GM12878 (cell line): ENCODE data around the gene C16orf74. TPM values are rescaled to one million over a fixed set of nuclear protein-coding genes. Genes with fewer than 3 reads are reported as not detected.

Experiments
- ATAC-seq: fragments of 200-7000 bp; cut with Tn5 transposase; 3 replicates; pipeline ENCODE4 v1.9.1; 2020; ENCODE audit warnings: mild to moderate bottlenecking, moderate library complexity
- BruUV-seq: library from RNA; stranded (reverse); fragments of 400-500 nt; replicated peaks from 2 replicates; lab custom pipeline; 2021; lab: Mats Ljungman, UMichigan
- CTCF ChIA-PET: fragments of 300-600 bp; sonication (Branson Sonifier 250); formaldehyde crosslinking; extraction: SDS; loops from one replicate; lab custom pipeline; 2021; ENCODE audit warnings: inconsistent platforms; lab: Yijun Ruan, JAX
- POLR2A ChIA-PET: fragments of 350-600 bp; formaldehyde crosslinking; extraction: SDS; loops from one replicate; lab custom pipeline; 2021; ENCODE audit warnings: inconsistent platforms; lab: Charles Lee
- RAD21 ChIA-PET: fragments of 300-600 bp; sonication (Branson Sonifier 250); formaldehyde crosslinking; loops from one replicate; lab custom pipeline; 2023; ENCODE audit warnings: antibody characterized with exemption; ENCODE audit not compliant: unreplicated experiment; lab: Charles Lee
- SMC1A ChIA-PET: fragments of 300-600 bp; sonication (Branson Sonifier 250); formaldehyde crosslinking; loops from one replicate; lab custom pipeline; 2023; ENCODE audit not compliant: unreplicated experiment, uncharacterized antibody; lab: Charles Lee
- DNase-seq: peaks from one replicate; pipeline ENCODE4 v3.0.0-alpha.2; 2011; ENCODE audit warnings: low read depth, low spot score
- FAIRE-seq: peaks from 3 replicates; lab custom pipeline; 2011; peaks lifted over from hg19 to GRCh38; lab: Jason Lieb, UNC
- H2AFZ ChIP-seq: 2 replicates; pipeline ENCODE4 v1.6.0; 2011; ENCODE audit warnings: low read depth, low read length, control low read depth; ENCODE audit not compliant: control insufficient read depth
- H3K27ac ChIP-seq: 2 replicates; pipeline ENCODE4 v1.5.1; 2011; ENCODE audit warnings: control low read depth; ENCODE audit not compliant: control insufficient read depth, insufficient read depth
- H3K27me3 ChIP-seq, 2 experiments: replicated peaks in 1 of 2; 2 replicates each; pipeline versions ENCODE4 v1.6.0 to v1.6.1; 2011; ENCODE audit warnings: low read length in 1 of 2; ENCODE audit not compliant: control insufficient read depth in 2 of 2, insufficient read depth in 2 of 2
- H3K36me3 ChIP-seq, 2 experiments: 2 replicates each; pipeline ENCODE4 v1.5.1; 2011; ENCODE audit warnings: low read length in 1 of 2; ENCODE audit not compliant: control insufficient read depth in 2 of 2, insufficient read depth in 2 of 2
- H3K4me1 ChIP-seq: 2 replicates; pipeline ENCODE4 v1.6.1; 2011; ENCODE audit warnings: mild to moderate bottlenecking, low read length, moderate library complexity, mixed read lengths; ENCODE audit not compliant: control insufficient read depth, insufficient read depth
- H3K4me2 ChIP-seq: 2 replicates; pipeline ENCODE4 v1.6.0; 2011; ENCODE audit warnings: control low read depth; ENCODE audit not compliant: control insufficient read depth, insufficient read depth
- H3K4me3 ChIP-seq: fragments of 200-600 bp; sonication (generic); 2 replicates; pipeline ENCODE4 v1.5.1; 2016
- H3K79me2 ChIP-seq: 2 replicates; pipeline ENCODE4 v1.6.0; 2011; ENCODE audit warnings: low read length; ENCODE audit not compliant: control insufficient read depth, insufficient read depth
- H3K9ac ChIP-seq: 2 replicates; pipeline ENCODE4 v1.8.0; 2011; ENCODE audit warnings: low read length, control low read depth, mixed read lengths; ENCODE audit not compliant: control insufficient read depth, insufficient read depth
- H3K9me3 ChIP-seq: replicated peaks from 3 replicates; pipeline ENCODE4 v1.5.1; 2011; ENCODE audit warnings: mild to moderate bottlenecking, low read length; ENCODE audit not compliant: control insufficient read depth, insufficient read depth
- H4K20me1 ChIP-seq: 2 replicates; pipeline ENCODE4 v1.6.0; 2011; ENCODE audit not compliant: control insufficient read depth, insufficient read depth
- BACH1 ChIP-seq: fragments of 450-650 bp; IDR thresholded peaks from 2 replicates; pipeline ENCODE4 v1.6.1; 2017; ENCODE audit warnings: mild to moderate bottlenecking, borderline replicate concordance
- EGR1 ChIP-seq, 2 experiments: IDR thresholded peaks; 1 replicate in 1 of 2; 2 replicates in 1 of 2; pipeline ENCODE4 v1.6.1; 2011 to 2012; ENCODE audit warnings: low read depth in 2 of 2, low read length in 2 of 2, borderline replicate concordance in 1 of 2, mild to moderate bottlenecking in 1 of 2, moderate library complexity in 1 of 2
- EP300 ChIP-seq, 2 experiments: fragments of 150-350 bp in 1 of 2; IDR thresholded peaks; 2 replicates each; pipeline ENCODE4 v1.6.1; 2011 to 2012; ENCODE audit warnings: low read depth in 2 of 2, low read length in 2 of 2, borderline replicate concordance in 1 of 2, improper control_type of control experiment in 1 of 2, inconsistent platforms in 1 of 2; ENCODE audit not compliant: control insufficient read depth in 1 of 2
- FOXM1 ChIP-seq: IDR thresholded peaks from 2 replicates; pipeline ENCODE4 v1.6.1; 2012; ENCODE audit warnings: low read depth, mild to moderate bottlenecking, inconsistent platforms, low read length, moderate library complexity
- GABPA ChIP-seq: IDR thresholded peaks from 2 replicates; pipeline ENCODE4 v1.6.1; 2014; ENCODE audit warnings: antibody characterized with exemption, low read depth, mild to moderate bottlenecking, inconsistent platforms
- IKZF2 ChIP-seq, 2 experiments: fragments of 450-650 bp; IDR thresholded peaks; 2 replicates each; pipeline ENCODE4 v1.6.1; 2017; ENCODE audit warnings: mild to moderate bottlenecking in 2 of 2, moderate library complexity in 2 of 2
- IRF4 ChIP-seq: IDR thresholded peaks from 2 replicates; pipeline ENCODE4 v1.6.1; 2011; ENCODE audit warnings: low read depth, low read length
- MTA2 ChIP-seq: fragments of 450-650 bp; IDR thresholded peaks from 2 replicates; pipeline ENCODE4 v1.6.1; 2016; ENCODE audit warnings: low read depth, mild to moderate bottlenecking, moderate library complexity
- PBX3 ChIP-seq: IDR thresholded peaks from 2 replicates; pipeline ENCODE4 v1.6.1; 2011; ENCODE audit warnings: mild to moderate bottlenecking, low read depth, low read length, moderate library complexity; ENCODE audit not compliant: insufficient replicate concordance
- RUNX3 ChIP-seq: IDR thresholded peaks from 2 replicates; pipeline ENCODE4 v1.6.1; 2012; ENCODE audit warnings: low read length, inconsistent platforms
- SMAD5 ChIP-seq: IDR thresholded peaks from 2 replicates; pipeline ENCODE4 v1.6.1; 2016; ENCODE audit warnings: antibody characterized with exemption, low read depth
- TCF12 ChIP-seq: IDR thresholded peaks from 2 replicates; pipeline ENCODE4 v1.6.1; 2011; ENCODE audit warnings: low read depth, mild to moderate bottlenecking, low read length
- TCF3 ChIP-seq: IDR thresholded peaks from 2 replicates; pipeline ENCODE4 v1.6.1; 2012; ENCODE audit warnings: low read depth, mild to moderate bottlenecking, low read length, borderline replicate concordance; ENCODE audit not compliant: insufficient read depth
- USF2 ChIP-seq: IDR thresholded peaks from 2 replicates; pipeline ENCODE4 v1.6.1; 2011; ENCODE audit warnings: low read depth, low read length, improper control_type of control experiment, borderline replicate concordance
- ZZZ3 ChIP-seq: IDR thresholded peaks from 2 replicates; pipeline ENCODE4 v1.6.1; 2011; ENCODE audit warnings: low read depth; ENCODE audit not compliant: control insufficient read depth, insufficient read length
- WGBS: methylation state at CpG from one replicate; pipeline ENCODE4 v1.1.6; 2016; ENCODE audit warnings: low lambda C conversion rate; ENCODE audit not compliant: insufficient replicate concordance, insufficient coverage; ENCODE audit errors: missing lambda C conversion rate; 5-methylcytosine and 5-hydroxymethylcytosine counted together
- in situ Hi-C: fragments of 300-500 bp; cut with MboI; formaldehyde crosslinking; loops from 9 replicates; pipeline ENCODE4 v1.14.3; 2018; ENCODE audit warnings: mixed read lengths
- intact Hi-C: fragments of 100-400 bp; cut with micrococcal nuclease; formaldehyde crosslinking; loops from one replicate; pipeline ENCODE4 v1.14.2; 2022; ENCODE audit not compliant: unreplicated experiment
- polyA plus RNA-seq, 11 experiments: library from polyadenylated mRNA; depleted of rRNA in 4 of 11; unstranded in 6 of 11; stranded (reverse) in 5 of 11; fragments of >200 nt; fragmentation: Nextera tagmentation in 4 of 11; fragmentation: Illumina TruSeq in 1 of 11; extraction: Ambion mirVana in 4 of 11; extraction: Trizol in 1 of 11; gene quantifications; 1 replicate in 1 of 11; 2 replicates in 10 of 11; pipeline versions ENCODE4 v1.2.1 to v1.2.3, GENCODE V29; 2011 to 2016; ENCODE audit warnings: inconsistent platforms in 2 of 11, missing spikeins in 2 of 11, low read depth in 1 of 11
- total RNA-seq, 4 experiments: library from RNA; depleted of rRNA in 3 of 4; stranded (reverse); fragments of >200 nt in 3 of 4; fragmentation: Illumina TruSeq in 1 of 4; extraction: Trizol in 1 of 4; gene quantifications; 2 replicates each; pipeline versions ENCODE4 v1.2.1 to v1.2.3, GENCODE V29; 2013 to 2021
- TF ChIP-seq, protein P1 (sequence below): fragments of 150-350 bp; IDR thresholded peaks from 2 replicates; pipeline ENCODE4 v1.6.1; 2014; ENCODE audit warnings: mild to moderate bottlenecking, low read depth, low read length
- TF ChIP-seq, protein P2 (sequence below): IDR thresholded peaks from 2 replicates; pipeline ENCODE4 v1.6.1; 2012; ENCODE audit warnings: low read length, inconsistent platforms

The C16orf74 gene
- total and polyA plus RNA-seq, 10 of the 15 experiments (the other 5 are each of a cell fraction or from before 2014, with no cell fraction given): 0.23 to 20.1 (median 6.8) TPM

DNA sequence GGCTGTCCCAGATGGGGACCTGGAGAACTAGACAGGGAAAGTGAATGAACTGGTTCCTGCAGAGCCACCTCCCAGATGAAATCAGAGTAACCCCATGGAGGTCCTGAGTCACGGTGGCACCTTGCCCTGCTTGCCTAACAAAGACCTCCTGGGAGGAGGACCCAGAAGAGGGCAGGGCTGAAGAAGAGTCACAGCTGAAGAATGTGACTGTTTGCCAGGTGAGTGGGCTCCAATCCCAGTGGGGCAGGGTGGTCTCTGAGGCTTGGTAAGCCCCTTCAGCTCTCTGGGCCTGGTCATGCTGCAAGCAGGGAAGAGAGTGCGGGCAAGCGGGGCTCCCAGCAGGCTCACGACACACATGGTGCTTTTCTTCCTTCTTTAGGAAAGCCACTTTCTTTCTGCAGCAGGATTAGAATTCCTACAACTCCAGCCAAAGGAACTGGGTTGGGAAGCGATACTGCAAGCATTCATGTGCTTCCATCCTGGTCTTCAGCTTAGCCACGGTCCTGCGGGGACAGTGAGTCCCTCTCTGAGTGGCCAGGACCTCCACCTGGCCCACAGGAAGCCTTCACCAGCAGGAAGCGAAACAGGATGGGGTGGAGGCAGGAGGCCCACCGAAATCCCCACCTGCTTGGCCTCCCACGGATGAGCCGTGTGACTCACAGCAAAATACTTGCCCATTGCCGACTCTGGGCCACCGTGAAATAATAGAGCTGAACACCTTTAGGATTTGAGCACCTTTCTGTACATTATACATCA, 4.3 kb downstream of the C16orf74 start:
- H3K27me3 ChIP-seq: no peaks in the 10 kb centered on the region; a peak in 1 of 4 replicates
- no peak overlapping the region for H3K27ac ChIP-seq
- peak; percentile 78 for FAIRE-seq
- POLR2A ChIA-PET: interaction anchor here (0.9 kb wide), 1 partner anchor 9 kb away, joined by 3 read pairs; no protein-coding TSS in a partner anchor
- H3K9ac ChIP-seq: no peak overlapping the region
- H3K9me3 ChIP-seq: no peaks in the 10 kb centered on the region
- peak; percentile 74 for ATAC-seq
- CTCF ChIA-PET: interaction anchor here (1.0 to 1.5 kb wide), 5 partner anchors 10 to 326 kb away, joined by 3 to 5 read pairs (median 3); no protein-coding TSS in a partner anchor
- no peak overlapping the region for H3K4me3 ChIP-seq
- intact Hi-C loops (no loop called here), in situ Hi-C loops (no loop called here)
- RAD21 ChIA-PET: interaction anchor here (0.9 to 1.0 kb wide), 2 partner anchors 10 to 25 kb away, joined by 4 to 6 read pairs; no protein-coding TSS in a partner anchor
- H3K79me2 ChIP-seq: no peaks in the 10 kb centered on the region
- DNase-seq: no peak
- no peaks in the 10 kb centered on the region for H3K36me3 ChIP-seq
- BruUV-seq: no TSS peak
- WGBS: 24% methylated on average over 13 of the region's 13 CpGs
- H3K4me2 ChIP-seq: peak overlapping the region; percentile 17
- SMC1A ChIA-PET: interaction anchor here (1.0 to 1.9 kb wide), 3 partner anchors 9 to 63 kb away, joined by 3 to 8 read pairs (median 3); no protein-coding TSS in a partner anchor
- H2AFZ ChIP-seq: no peak overlapping the region
- H3K4me1 ChIP-seq: peaks cover 28% of the 10 kb centered on the region
- peaks cover under 1% of the 10 kb centered on the region; the same call in 1 of the 2 replicates for H4K20me1 ChIP-seq
- TF ChIP-seq TCF3: peak; percentile 92
- TF ChIP-seq RUNX3: peak; percentile 74
- peak in 1 of 2 experiments; percentile 50; a peak in 1 of 3 replicates for TF ChIP-seq EGR1 (IDR thresholded peaks at IDR 0.05; ENCODE audit: borderline replicate concordance in 1 of 2, low read depth in 2 of 2, low read length in 2 of 2)
- no peak for TF ChIP-seq EP300 (IDR thresholded peaks at IDR 0.05; ENCODE audit: borderline replicate concordance in 1 of 2, control insufficient read depth in 1 of 2, low read depth in 2 of 2, low read length in 2 of 2)
- no peak for TF ChIP-seq GABPA
- TF ChIP-seq MTA2: no peak
- peak; percentile 53 to 63; a peak in 3 of 4 replicates for TF ChIP-seq IKZF2 (IDR thresholded peaks at IDR 0.05)
- no peak for TF ChIP-seq SMAD5
- TF ChIP-seq PBX3: no peak
- TF ChIP-seq TCF12: peak; percentile 88
- peak; percentile 55; the same call in 1 of the 2 replicates for TF ChIP-seq BACH1
- TF ChIP-seq, protein P1, sequence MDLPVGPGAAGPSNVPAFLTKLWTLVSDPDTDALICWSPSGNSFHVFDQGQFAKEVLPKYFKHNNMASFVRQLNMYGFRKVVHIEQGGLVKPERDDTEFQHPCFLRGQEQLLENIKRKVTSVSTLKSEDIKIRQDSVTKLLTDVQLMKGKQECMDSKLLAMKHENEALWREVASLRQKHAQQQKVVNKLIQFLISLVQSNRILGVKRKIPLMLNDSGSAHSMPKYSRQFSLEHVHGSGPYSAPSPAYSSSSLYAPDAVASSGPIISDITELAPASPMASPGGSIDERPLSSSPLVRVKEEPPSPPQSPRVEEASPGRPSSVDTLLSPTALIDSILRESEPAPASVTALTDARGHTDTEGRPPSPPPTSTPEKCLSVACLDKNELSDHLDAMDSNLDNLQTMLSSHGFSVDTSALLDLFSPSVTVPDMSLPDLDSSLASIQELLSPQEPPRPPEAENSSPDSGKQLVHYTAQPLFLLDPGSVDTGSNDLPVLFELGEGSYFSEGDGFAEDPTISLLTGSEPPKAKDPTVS: no peak
- TF ChIP-seq ZZZ3: no peak
- TF ChIP-seq, protein P2, sequence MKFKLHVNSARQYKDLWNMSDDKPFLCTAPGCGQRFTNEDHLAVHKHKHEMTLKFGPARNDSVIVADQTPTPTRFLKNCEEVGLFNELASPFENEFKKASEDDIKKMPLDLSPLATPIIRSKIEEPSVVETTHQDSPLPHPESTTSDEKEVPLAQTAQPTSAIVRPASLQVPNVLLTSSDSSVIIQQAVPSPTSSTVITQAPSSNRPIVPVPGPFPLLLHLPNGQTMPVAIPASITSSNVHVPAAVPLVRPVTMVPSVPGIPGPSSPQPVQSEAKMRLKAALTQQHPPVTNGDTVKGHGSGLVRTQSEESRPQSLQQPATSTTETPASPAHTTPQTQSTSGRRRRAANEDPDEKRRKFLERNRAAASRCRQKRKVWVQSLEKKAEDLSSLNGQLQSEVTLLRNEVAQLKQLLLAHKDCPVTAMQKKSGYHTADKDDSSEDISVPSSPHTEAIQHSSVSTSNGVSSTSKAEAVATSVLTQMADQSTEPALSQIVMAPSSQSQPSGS: no peak
- no peak for TF ChIP-seq FOXM1
- 0 out of 2 replicates have a peak, but pooled peaks have one; percentile 12 for TF ChIP-seq IRF4
- TF ChIP-seq USF2: no peak
